DMS 273 (cell line): ENCODE data around the gene PHACTR2.
"Not testable (repeated sequence)": the region's sequence is repeated elsewhere in the genome, so short reads cannot be mapped to it uniquely, and the experiment has no call there.

ENCODE experiments used
- DNase-seq: peaks from one replicate; lab custom pipeline; 2025; ENCODE audit not compliant: unreplicated experiment; lab: John Stamatoyannopoulos, UW

The PHACTR2 gene

GRCh38 chr6:143851706-143852105 is 173.9 kb downstream of the PHACTR2 start:
- not testable (repeated sequence) for DNase-seq

DNA sequence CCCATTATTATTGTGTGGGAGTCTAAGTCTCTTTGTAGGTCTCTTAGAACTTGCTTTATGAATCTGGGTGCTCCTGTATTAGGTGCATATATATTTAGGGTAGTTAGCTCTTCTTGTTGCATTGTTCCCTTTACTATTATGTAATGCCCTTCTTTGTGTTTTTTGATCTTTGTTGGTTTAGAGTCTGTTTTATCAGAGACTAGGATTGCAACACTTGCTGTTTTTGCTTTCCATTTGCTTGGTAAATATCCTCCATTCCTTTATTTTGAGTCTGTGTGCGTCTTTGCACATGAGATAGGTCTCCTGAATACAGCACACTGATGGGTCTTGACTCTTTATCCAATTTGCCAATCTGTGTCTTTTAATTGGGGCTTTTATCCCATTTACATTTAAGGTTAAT is 177.3 kb downstream of the PHACTR2 start:
- DNase-seq = not testable (repeated sequence)

DNA sequence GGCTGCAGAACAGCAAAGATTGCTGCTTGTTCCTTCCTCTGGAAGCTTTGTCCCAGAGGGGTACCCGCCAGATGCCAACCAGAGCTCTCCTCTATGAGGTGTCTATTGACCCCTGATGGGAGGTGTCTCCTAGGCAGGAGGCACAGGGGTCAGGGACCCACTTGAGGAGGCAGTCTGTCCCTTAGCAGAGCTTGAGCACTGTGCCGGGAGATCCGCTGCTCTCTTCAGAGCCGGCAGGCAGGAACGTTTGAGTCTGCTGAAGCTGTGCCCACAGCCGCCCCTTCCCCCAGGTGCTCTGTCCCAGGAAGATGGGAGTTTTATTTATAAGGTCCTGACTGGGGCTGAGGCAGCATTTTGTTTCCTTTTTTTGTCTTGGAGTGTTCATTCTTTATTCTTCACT is 179.0 kb downstream of the PHACTR2 start:
- DNase-seq = not testable (repeated sequence)

- no peak for DNase-seq
Observed at GRCh38 chr6:143857651-143858050, 179.9 kb downstream of the PHACTR2 start.

GRCh38 chr6:143859891-143860660 is 182.3 kb downstream of the PHACTR2 start:
- no peak for DNase-seq

- DNase-seq = no peak
Observed at GRCh38 chr6:143863771-143864170, 186.0 kb downstream of the PHACTR2 start.

GRCh38 chr6:143864234-143864633 is 186.5 kb downstream of the PHACTR2 start, which contains the start of gene ZC2HC1B:
Gene ZC2HC1B, plus strand, starts transcription at chr6:143864474. Its CDS starts 66 bp downstream, at chr6:143864540.
- DNase-seq = no peak

GRCh38 chr6:143867236-143867635 is 189.5 kb downstream of the PHACTR2 start:
- no peak for DNase-seq

- DNase-seq = not testable (repeated sequence)
Observed at GRCh38 chr6:143868808-143869207, 191.0 kb downstream of the PHACTR2 start.

GRCh38 chr6:143871202-143871730 is 193.5 kb downstream of the PHACTR2 start:
- DNase-seq = peak; percentile 43

DNA sequence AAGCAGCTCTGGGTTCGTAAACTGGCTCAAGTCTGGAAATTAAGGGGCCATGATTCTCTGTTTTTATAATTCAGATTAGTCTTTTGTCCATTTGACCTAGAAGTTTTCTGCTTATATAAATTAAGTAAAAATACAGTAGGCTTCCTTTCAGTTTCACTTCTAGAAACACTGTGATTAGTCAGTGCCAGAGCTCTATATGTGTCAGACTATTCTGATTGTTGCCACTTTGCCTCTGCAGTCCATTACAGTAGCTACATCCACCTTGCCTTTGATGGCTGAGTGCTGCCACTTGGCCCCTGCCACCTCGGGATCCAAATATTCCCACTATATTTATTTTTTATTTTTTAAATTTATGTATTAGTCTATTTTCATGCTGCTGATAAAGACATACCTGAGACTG is 194.4 kb downstream of the PHACTR2 start:
- no peak for DNase-seq

DNA sequence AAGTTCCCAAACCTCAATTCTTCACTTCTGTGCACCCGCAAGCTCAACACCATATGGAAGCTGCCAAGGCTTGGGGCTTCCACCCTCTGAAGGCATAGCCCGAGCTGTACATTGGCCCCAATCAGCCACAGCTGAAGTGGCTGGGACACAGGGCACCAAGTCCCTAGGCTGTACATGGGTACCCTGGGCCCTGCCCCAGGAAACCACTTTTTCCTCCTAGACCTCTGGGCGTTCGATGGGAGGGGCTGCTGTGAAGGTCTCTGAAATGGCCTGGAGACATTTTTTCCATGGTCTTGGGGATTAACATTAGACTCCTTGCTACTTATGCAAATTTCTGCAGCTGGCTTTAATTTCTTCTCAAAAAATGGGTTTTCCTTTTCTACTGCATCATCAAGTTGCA is 195.8 kb downstream of the PHACTR2 start:
- not testable (repeated sequence) for DNase-seq

DNA sequence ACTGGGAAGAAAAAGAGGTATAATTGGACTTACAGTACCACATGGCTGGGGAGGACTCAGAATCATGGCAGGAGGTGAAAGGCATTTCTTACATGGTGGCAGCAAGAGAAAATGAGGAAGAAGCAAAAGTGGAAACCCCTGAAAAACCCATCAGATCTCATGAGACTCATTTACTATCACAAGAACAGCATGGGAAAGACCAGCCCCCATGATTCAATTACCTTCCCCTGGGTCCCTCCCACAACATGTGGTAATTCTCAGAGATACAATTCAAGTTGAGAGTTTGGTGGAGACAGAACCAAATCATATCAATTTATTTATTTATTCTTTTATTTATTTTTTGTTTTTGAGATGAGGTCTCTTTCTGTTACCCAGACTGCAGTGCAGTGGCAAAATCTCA is 196.7 kb downstream of the PHACTR2 start:
- not testable (repeated sequence) for DNase-seq

DNA sequence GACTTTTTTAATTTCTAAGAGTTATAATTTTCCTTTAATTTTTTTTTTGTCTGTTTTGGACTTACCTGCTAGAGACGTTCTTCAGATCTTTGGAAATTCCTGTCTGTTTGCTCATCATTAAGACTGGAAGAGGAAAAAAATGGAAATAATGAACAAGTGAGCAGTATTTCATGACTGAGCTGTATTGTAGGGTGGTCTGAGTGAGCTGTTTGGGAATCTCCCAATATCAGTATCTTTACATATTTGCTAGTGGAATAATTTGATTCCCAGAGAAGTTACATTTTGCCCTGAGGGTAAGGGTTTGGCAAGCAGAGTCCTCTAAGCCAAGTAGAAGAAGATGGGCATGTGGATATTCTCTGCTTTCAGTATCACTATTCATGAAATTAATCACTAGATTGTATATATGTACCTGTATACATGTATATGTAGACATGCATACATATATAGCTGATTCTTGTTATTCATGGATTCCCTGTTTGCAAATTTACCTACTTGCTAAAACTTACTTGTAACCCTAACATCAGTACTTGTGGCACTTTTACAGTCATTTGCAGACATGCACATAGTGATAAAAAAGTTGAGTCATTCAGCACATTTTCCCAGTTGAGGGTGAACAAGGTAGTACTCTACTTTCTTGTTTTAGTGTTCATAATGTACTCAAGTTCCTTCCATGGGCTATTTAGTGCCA is 200.0 kb downstream of the PHACTR2 start:
- DNase-seq = no peak

- no peak for DNase-seq
Observed at GRCh38 chr6:143878272-143878760, 200.6 kb downstream of the PHACTR2 start.

GRCh38 chr6:143880412-143880811 is 202.6 kb downstream of the PHACTR2 start:
- DNase-seq = no peak
